Femur (tissue), 1 donor: ENCODE results near the gene KCNA3.

ENCODE experiments used
- DNase-seq: peaks from one replicate; pipeline ENCODE4 v3.0.0-alpha.2; 2017

Gene KCNA3

GRCh38 chr1:110674337-110675059 lies at the start of gene KCNA3:
KCNA3 (minus strand) TSS chr1:110674940; CDS start chr1:110674809, 131 bp downstream.
- DNase-seq: peak; percentile 44

DNA sequence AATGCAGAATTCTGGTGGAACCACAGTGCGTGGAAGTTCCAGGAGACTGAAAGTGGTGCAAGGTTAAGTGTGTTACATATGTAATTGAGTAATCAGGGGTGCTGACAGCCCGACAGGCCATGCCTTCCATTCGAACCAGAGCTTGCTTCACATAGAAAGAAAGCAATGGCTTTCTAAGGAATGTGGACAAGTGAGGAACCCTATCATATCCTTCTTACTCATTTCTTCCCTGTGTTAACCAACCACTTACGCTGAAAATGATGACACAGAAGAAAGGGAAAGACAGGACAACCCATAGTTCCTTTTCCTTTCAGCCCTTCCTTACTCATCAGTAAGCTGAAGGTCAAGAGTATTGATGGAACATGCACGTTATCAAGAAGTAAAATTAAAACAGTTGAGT lies 48.1 kb upstream of the KCNA3 start:
- no peak for DNase-seq

GRCh38 chr1:110719908-110720307 lies 45.2 kb upstream of the KCNA3 start:
- DNase-seq: no peak

GRCh38 chr1:110718452-110718851 lies 43.7 kb upstream of the KCNA3 start:
- no peak for DNase-seq

DNA sequence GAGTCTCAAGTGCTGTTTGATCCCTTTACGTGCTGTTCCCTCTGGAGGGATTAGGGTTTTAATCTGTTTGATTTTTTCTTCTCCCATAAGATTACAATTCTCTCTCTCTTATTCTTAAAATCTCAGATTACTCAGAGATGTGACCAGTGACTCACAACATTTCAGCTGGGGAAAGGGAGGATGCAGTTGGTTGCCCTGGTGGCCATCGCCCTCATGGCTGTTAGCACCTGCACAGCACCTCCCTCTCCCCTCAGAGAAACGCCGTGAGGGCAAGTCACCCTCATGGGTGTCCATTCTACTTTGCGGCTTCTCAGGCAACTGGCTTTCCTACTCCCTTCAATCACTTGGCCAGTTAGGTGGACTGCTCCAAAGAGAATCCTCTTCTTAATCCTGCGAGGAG lies 42.4 kb upstream of the KCNA3 start:
- no peak for DNase-seq

GRCh38 chr1:110714374-110714995 lies 39.7 kb upstream of the KCNA3 start:
- DNase-seq: no peak

GRCh38 chr1:110713221-110713620 lies 38.5 kb upstream of the KCNA3 start:
- DNase-seq: no peak

- DNase-seq: no peak
Measured at GRCh38 chr1:110710314-110710713, 35.6 kb upstream of the KCNA3 start.

- DNase-seq: no peak
Measured at GRCh38 chr1:110708974-110709440, 34.3 kb upstream of the KCNA3 start.

DNA sequence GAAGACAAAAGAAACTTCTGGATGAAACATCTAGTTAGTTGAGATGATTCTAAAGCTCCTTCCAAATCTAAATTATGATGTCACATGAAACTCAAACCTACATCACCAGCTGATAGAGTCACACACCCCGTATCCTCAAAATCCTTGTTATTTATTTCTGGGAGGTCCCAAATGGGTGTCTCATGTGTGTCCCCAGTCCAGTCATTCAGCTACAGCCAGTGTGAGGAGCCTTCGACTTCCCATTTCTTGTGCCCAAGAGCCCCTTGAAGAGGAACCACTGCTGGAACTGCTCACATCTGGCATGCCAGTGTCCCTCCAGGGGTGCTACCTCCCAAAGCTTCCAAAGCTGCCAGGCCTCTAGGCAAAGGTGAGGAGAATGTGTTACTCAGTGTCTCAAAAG lies 32.5 kb upstream of the KCNA3 start:
- DNase-seq: no peak

- no peak for DNase-seq
Measured at GRCh38 chr1:110706621-110707020, 31.9 kb upstream of the KCNA3 start.

GRCh38 chr1:110702260-110702659 lies 27.5 kb upstream of the KCNA3 start:
- no peak for DNase-seq

- DNase-seq: no peak
Measured at GRCh38 chr1:110700767-110701166, 26.0 kb upstream of the KCNA3 start.

DNA sequence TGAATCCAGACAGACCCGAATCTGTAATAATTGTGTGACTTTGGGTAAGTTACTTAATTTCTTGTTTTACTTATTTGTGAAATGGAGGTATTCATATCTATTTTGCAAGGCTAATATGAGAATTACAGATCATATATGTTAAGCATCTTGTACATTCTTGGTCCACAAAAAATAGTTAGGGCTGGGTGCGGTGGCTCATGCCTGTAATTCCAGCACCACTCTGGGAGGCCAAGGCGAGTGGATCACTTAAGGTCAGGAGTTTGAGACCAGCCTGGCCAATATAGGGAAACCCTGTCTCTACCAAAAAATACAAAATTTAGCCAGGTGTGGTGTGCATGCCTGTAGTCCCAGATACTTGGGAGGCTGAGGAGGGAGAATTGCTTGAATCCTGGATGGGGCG lies 22.9 kb upstream of the KCNA3 start:
- no peak for DNase-seq

DNA sequence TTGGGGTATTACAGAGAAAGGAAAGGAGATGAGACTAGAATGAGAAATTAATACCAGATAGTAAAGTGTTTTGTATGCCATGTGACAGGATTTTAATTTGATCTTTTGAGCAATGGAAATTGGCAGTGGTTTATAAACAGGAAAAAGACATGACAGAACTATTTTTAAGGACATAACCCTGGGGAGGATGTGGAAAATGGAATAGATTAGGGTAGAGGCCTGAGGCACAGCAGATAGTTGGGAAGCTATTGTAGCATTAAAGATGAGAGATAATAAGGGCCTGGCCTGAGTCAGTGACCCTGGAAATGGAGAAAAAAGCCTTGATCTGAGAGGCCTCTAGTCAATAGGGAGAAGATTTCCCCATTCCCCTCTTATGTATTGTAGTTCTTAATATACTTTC lies 22.1 kb upstream of the KCNA3 start:
- no peak for DNase-seq

DNA sequence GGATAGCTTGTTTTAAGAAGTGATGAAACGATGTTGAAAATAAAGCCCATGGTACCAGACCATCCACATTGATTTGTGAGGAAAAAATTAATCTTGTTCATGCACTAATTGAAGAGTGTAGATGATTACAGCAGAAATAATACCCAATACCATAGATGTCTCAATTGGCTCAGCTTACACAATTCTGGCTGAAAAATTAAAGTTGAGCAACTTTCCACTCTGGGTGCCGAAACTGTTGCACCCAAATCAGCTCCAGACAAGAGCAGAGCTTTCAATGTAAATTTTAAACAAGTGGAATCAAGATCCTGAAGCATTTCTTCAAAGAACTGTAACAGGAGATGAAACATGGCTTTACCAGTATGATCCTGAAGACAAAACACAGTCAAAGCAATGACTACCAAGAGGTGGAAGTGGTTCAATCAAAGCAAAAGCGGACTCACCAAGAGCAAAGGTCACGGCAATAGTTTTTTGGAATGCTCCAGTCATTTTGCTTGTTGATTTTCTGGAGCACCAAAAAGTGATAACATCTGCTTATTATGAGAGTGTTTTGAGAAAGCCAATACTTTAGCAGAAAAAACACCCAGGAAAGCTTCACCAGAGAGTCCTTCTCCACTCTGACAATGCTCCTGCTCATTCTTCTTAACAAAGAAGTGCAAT lies 16.1 kb upstream of the KCNA3 start:
- DNase-seq: no peak

GRCh38 chr1:110689868-110690267 lies 15.1 kb upstream of the KCNA3 start:
- DNase-seq: no peak

DNA sequence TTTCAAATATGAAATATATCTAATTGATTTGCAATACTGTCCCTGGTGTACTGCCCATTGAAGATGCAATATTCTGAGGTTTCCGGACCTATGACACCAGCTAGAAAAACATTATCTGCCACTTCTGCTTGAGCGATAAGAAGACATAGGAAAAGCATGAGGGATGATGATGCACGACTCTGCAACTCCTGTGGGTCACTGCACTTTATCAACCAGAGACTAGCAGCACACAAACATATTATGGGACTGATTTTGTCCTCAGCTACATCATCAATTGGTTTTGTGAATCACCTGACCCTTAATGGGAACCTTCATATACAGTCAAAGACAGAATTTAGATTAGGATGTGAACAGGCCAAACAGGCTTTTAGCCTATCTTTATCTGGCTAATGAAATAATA lies 13.8 kb upstream of the KCNA3 start:
- no peak for DNase-seq

- no peak for DNase-seq
Measured at GRCh38 chr1:110687250-110687649, 12.5 kb upstream of the KCNA3 start.

DNA sequence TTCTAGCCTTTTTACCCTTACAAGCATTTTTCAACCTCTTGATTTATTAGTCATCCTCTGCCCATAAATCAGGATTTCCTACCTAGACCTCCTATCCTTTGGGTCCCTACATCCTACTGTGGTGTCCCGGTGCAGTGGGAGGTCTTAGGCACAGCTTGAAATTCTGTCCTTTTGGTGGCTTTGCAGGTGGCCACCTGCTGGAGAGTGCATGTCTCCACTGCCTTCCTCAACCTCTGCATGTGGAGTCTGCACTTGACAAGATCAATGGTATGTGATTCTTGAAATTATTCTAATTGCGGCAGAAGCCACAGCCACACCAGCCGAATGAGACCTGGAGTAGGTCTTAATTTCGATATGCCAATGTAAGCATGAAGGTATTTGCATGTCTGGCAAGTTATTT lies 11.4 kb upstream of the KCNA3 start:
- DNase-seq: no peak

- no peak for DNase-seq
Measured at GRCh38 chr1:110684491-110684890, 9.8 kb upstream of the KCNA3 start.

DNA sequence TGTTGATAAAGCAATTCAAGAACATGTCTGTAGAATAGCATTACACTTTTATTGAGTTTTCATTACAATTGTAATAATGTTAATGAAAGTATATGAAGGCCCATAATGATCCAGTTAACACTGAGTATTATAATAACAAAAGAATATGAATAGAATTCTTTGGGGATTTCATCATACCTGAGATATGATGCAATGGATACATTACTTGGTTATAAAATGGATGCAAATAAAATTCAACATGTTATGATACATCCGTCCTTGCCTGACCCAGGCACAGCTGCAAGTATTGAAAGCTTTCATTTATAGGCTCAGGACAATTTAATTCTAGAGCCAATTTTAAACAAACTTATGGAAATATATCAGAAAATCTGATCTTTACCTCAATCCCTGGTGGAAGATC lies 8.2 kb upstream of the KCNA3 start:
- DNase-seq: no peak

GRCh38 chr1:110680036-110680735 lies 5.4 kb upstream of the KCNA3 start:
- no peak for DNase-seq

DNA sequence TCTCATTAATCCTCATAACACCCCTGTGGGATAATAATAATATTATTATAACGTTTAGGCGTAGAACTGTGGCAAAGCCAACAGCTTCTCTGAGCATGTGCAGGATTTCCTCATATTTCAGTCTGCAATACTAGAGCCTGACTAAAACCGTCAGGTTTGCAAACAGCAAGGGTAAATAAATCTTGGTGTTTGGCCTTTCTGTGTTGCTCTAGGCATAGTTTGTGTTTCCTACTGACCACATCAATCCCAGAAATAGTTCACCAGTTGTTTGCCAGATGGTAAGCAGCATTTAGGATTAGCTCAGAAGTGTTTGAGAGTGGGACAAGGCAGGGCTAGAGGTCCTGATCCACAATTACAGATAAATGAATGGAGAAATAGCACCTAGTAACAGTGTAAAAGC lies 2.8 kb upstream of the KCNA3 start:
- no peak for DNase-seq
